Activated B cell treated with CpG ODN at 0.5 μM for 24 hours (primary cell): Measurements from ENCODE around the gene NAMPT. TPM values are rescaled to one million over a fixed set of nuclear protein-coding genes. Genes with fewer than 3 reads are reported as not detected.

ENCODE experiments used
- ATAC-seq: fragments of 200-7000 bp; cut with Tn5 transposase; one replicate; pipeline ENCODE4 v1.10.0; 2021; ENCODE audit warnings: low read depth, mild to moderate bottlenecking, moderate library complexity
- CTCF ChIA-PET: fragments of 350-600 bp; sonication (Branson Sonifier 250); formaldehyde crosslinking; loops from one replicate; lab custom pipeline; 2021; ENCODE audit warnings: antibody characterized with exemption; lab: Charles Lee
- POLR2A ChIA-PET: fragments of 350-600 bp; sonication (Branson Sonifier 250); formaldehyde crosslinking; loops from one replicate; lab custom pipeline; 2021; ENCODE audit warnings: antibody characterized with exemption; lab: Charles Lee
- DNase-seq: peaks from one replicate; pipeline ENCODE4 v3.0.0; 2022
- H3K27ac Mint-ChIP-seq: one replicate; pipeline ENCODE4 v1.8.0; 2020; ENCODE audit warnings: mixed read lengths
- H3K27me3 Mint-ChIP-seq: one replicate; pipeline ENCODE4 v1.8.0; 2021; ENCODE audit warnings: mixed read lengths
- H3K36me3 Mint-ChIP-seq: one replicate; pipeline ENCODE4 v1.8.0; 2021; ENCODE audit warnings: low read depth, mixed read lengths
- H3K4me1 Mint-ChIP-seq: one replicate; pipeline ENCODE4 v1.8.0; 2021; ENCODE audit warnings: mixed read lengths
- H3K4me3 Mint-ChIP-seq: one replicate; pipeline ENCODE4 v1.8.0; 2020; ENCODE audit warnings: mild to moderate bottlenecking, mixed read lengths
- H3K9me3 Mint-ChIP-seq: one replicate; pipeline ENCODE4 v1.8.0; 2020; ENCODE audit warnings: mixed read lengths
- intact Hi-C: fragments of 100-400 bp; cut with micrococcal nuclease; formaldehyde crosslinking; loops from one replicate; pipeline ENCODE4 v1.15.1; 2024
- total RNA-seq: library from RNA; stranded (reverse); gene quantifications from 2 replicates; pipeline ENCODE4 v1.2.3, GENCODE V29; 2022
- TF ChIP-seq, protein P1 (sequence below): fragments of 200-600 bp; IDR thresholded peaks from one replicate; pipeline ENCODE4 v1.8.0; 2022; ENCODE audit warnings: antibody characterized with exemption, mild to moderate bottlenecking

Gene NAMPT
- total RNA-seq, 1 donor from 2014 or later: 90.2 TPM

GRCh38 chr7:106203473-106203872 lies 81.3 kb downstream of the NAMPT start:
- ATAC-seq (no peak), DNase-seq (no peak)
- Mint-ChIP-seq H3K27me3 (peaks cover 10% of the 10 kb centered on the region), H3K4me3 (no peak overlapping the region), H3K36me3 (no peaks in the 10 kb centered on the region), H3K9me3 (peaks cover 4% of the 10 kb centered on the region), H3K27ac (no peak overlapping the region), H3K4me1 (no peaks in the 10 kb centered on the region)
- TF ChIP-seq, protein P1, sequence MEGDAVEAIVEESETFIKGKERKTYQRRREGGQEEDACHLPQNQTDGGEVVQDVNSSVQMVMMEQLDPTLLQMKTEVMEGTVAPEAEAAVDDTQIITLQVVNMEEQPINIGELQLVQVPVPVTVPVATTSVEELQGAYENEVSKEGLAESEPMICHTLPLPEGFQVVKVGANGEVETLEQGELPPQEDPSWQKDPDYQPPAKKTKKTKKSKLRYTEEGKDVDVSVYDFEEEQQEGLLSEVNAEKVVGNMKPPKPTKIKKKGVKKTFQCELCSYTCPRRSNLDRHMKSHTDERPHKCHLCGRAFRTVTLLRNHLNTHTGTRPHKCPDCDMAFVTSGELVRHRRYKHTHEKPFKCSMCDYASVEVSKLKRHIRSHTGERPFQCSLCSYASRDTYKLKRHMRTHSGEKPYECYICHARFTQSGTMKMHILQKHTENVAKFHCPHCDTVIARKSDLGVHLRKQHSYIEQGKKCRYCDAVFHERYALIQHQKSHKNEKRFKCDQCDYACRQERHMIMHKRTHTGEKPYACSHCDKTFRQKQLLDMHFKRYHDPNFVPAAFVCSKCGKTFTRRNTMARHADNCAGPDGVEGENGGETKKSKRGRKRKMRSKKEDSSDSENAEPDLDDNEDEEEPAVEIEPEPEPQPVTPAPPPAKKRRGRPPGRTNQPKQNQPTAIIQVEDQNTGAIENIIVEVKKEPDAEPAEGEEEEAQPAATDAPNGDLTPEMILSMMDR: no peak
- ChIA-PET POLR2A (no interaction called here), CTCF (no interaction called here)
- intact Hi-C loops: no loop called here

DNA sequence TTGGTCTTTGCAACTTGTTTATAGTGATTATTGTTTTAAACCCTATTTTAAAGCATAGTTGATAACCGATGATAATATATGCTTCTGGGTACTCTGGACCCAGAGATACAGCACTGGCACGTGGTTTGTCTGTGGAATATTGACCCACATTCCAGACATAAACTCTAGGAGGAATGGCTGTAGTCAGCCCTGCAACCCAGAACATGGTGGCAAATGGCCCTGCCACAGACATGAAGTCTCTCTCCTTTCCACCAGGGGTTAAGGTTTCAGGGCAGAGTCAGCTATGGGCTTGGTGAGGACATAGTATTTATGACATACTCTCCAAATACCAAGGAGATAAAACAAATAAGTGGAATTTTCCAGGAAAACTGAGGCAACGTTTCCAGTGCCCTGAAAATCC lies 83.6 kb downstream of the NAMPT start:
- Mint-ChIP-seq H3K4me1 (no peaks in the 10 kb centered on the region), H3K27ac (no peak overlapping the region), H3K4me3 (no peak overlapping the region), H3K9me3 (no peaks in the 10 kb centered on the region), H3K27me3 (peaks cover 2% of the 10 kb centered on the region), H3K36me3 (no peaks in the 10 kb centered on the region)
- no peak for DNase-seq
- no peak for ATAC-seq
- POLR2A ChIA-PET: no interaction called here
- CTCF ChIA-PET: no interaction called here
- intact Hi-C loops: no loop called here
- TF ChIP-seq, protein P1: no peak

- Mint-ChIP-seq H3K4me3 (no peak overlapping the region), H3K36me3 (no peaks in the 10 kb centered on the region), H3K27ac (no peak overlapping the region), H3K27me3 (peaks cover 2% of the 10 kb centered on the region), H3K9me3 (no peaks in the 10 kb centered on the region), H3K4me1 (no peaks in the 10 kb centered on the region)
- no peak for DNase-seq
- ChIA-PET CTCF (no interaction called here), POLR2A (no interaction called here)
- TF ChIP-seq, protein P1: no peak
- intact Hi-C loops: no loop called here
- no peak for ATAC-seq
Measured at GRCh38 chr7:106199813-106200364, 84.9 kb downstream of the NAMPT start.

DNA sequence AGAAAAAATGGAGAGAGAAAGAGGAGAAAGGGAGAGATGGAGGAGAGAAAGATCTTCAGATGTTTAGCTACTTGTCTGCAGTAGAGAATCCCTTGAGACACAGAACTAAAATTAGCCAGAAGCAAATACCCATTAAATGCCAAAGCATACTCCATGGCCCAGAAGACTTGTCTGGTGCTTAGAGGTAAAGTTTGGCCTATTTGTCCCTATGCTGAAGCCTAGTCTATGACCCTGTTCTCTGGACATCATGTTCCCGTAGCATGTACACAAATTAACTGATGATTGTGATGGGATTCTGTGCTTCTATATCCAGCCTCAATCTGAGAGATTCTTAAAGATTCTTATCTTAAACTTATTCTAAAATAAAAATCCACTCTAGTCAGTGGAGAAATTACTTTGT lies 85.8 kb downstream of the NAMPT start:
- DNase-seq: no peak
- no peaks in the 10 kb centered on the region for H3K4me1 Mint-ChIP-seq
- TF ChIP-seq, protein P1: no peak
- no peaks in the 10 kb centered on the region for H3K9me3 Mint-ChIP-seq
- peaks cover 2% of the 10 kb centered on the region for H3K27me3 Mint-ChIP-seq
- POLR2A ChIA-PET: no interaction called here
- intact Hi-C loops: no loop called here
- H3K36me3 Mint-ChIP-seq: no peaks in the 10 kb centered on the region
- no peak overlapping the region for H3K4me3 Mint-ChIP-seq
- no peak for ATAC-seq
- CTCF ChIA-PET: no interaction called here
- H3K27ac Mint-ChIP-seq: no peak overlapping the region

Other genes starting within 250 kb of the NAMPT start
- 109 and 116 TPM in 2 replicates for gene SYPL1, start 172.7 kb downstream of the NAMPT start, total RNA-seq